Measurements from ENCODE around the gene TRIO.

The TRIO gene

GRCh38 chr5:14413331-14413750, 270.2 kb downstream of the TRIO start:
- no peak for TF ChIP-seq TAF1 (IDR thresholded peaks at IDR 0.05; ENCODE audit: borderline replicate concordance, insufficient read depth, low read length)
- TF ChIP-seq POLR2AphosphoS5 (IDR thresholded peaks at IDR 0.05; ENCODE audit: low read depth, low read length) = no peak
- TF ChIP-seq SIN3A (IDR thresholded peaks at IDR 0.05; ENCODE audit: borderline replicate concordance, insufficient read depth, low read length) = no peak
- TF ChIP-seq FOXP2 (optimal IDR thresholded peaks at IDR 0.05; ENCODE audit: borderline replicate concordance, extremely low read depth, extremely low read length, insufficient read depth) = no peak
- no peak for TF ChIP-seq REST (IDR thresholded peaks at IDR 0.05; ENCODE audit: insufficient read depth in 1 of 2, low read depth in 2 of 2, low read length in 2 of 2)

GRCh38 chr5:14414007-14414406, 270.9 kb downstream of the TRIO start:
- TF ChIP-seq TAF1 (IDR thresholded peaks at IDR 0.05; ENCODE audit: borderline replicate concordance, insufficient read depth, low read length) (no peak), POLR2AphosphoS5 (IDR thresholded peaks at IDR 0.05; ENCODE audit: low read depth, low read length) (no peak), REST (IDR thresholded peaks at IDR 0.05; ENCODE audit: insufficient read depth in 1 of 2, low read depth in 2 of 2, low read length in 2 of 2) (no peak), SIN3A (IDR thresholded peaks at IDR 0.05; ENCODE audit: borderline replicate concordance, insufficient read depth, low read length) (no peak)

- TF ChIP-seq SIN3A (IDR thresholded peaks at IDR 0.05; ENCODE audit: borderline replicate concordance, insufficient read depth, low read length) (no peak), REST (IDR thresholded peaks at IDR 0.05; ENCODE audit: insufficient read depth in 1 of 2, low read depth in 2 of 2, low read length in 2 of 2) (no peak), FOXP2 (optimal IDR thresholded peaks at IDR 0.05; ENCODE audit: borderline replicate concordance, extremely low read depth, extremely low read length, insufficient read depth) (no peak)
Measured at GRCh38 chr5:14414656-14415023, 271.5 kb downstream of the TRIO start.

GRCh38 chr5:14415024-14415697, 272.0 kb downstream of the TRIO start:
- no peak for TF ChIP-seq SIN3A (IDR thresholded peaks at IDR 0.05; ENCODE audit: borderline replicate concordance, insufficient read depth, low read length)
- no peak for TF ChIP-seq FOXP2 (optimal IDR thresholded peaks at IDR 0.05; ENCODE audit: borderline replicate concordance, extremely low read depth, extremely low read length, insufficient read depth)

GRCh38 chr5:14415698-14416074, 272.5 kb downstream of the TRIO start:
- TF ChIP-seq SIN3A (IDR thresholded peaks at IDR 0.05; ENCODE audit: borderline replicate concordance, insufficient read depth, low read length) (no peak), TAF1 (IDR thresholded peaks at IDR 0.05; ENCODE audit: borderline replicate concordance, insufficient read depth, low read length) (no peak), FOXP2 (optimal IDR thresholded peaks at IDR 0.05; ENCODE audit: borderline replicate concordance, extremely low read depth, extremely low read length, insufficient read depth) (no peak), REST (IDR thresholded peaks at IDR 0.05; ENCODE audit: insufficient read depth in 1 of 2, low read depth in 2 of 2, low read length in 2 of 2) (no peak), POLR2AphosphoS5 (IDR thresholded peaks at IDR 0.05; ENCODE audit: low read depth, low read length) (no peak)

Data from PFSK-1 (cell line).